IPS-15b (cell line): ENCODE data around the gene PPP1CC.

Source experiments
- H3K27me3 ChIP-seq: one replicate; pipeline ENCODE4 v1.6.1; 2013; ENCODE audit warnings: low read length; ENCODE audit not compliant: control insufficient read depth, insufficient read depth
- H3K36me3 ChIP-seq: one replicate; pipeline ENCODE4 v1.6.1; 2013; ENCODE audit warnings: low read length; ENCODE audit not compliant: control insufficient read depth, insufficient read depth
- H3K4me1 ChIP-seq: one replicate; pipeline ENCODE4 v1.6.1; 2013; ENCODE audit warnings: mild to moderate bottlenecking, low read length; ENCODE audit not compliant: control insufficient read depth, insufficient read depth
- H3K4me3 ChIP-seq: one replicate; pipeline ENCODE4 v1.5.1; 2013; ENCODE audit warnings: low read depth, low read length
- H3K9ac ChIP-seq: one replicate; pipeline ENCODE4 v1.6.1; 2013; ENCODE audit warnings: low read depth, mild to moderate bottlenecking, low read length
- H3K9me3 ChIP-seq: one replicate; pipeline ENCODE4 v1.6.1; 2013; ENCODE audit warnings: mild to moderate bottlenecking, low read length; ENCODE audit not compliant: control insufficient read depth, insufficient read depth

The PPP1CC gene

GRCh38 chr12:110677206-110677911 lies 65.3 kb downstream of the PPP1CC start:
- no peaks in the 10 kb centered on the region for H3K4me1 ChIP-seq
- no peaks in the 10 kb centered on the region for H3K27me3 ChIP-seq
- H3K36me3 ChIP-seq: no peaks in the 10 kb centered on the region
- no peak overlapping the region for H3K4me3 ChIP-seq
- H3K9me3 ChIP-seq: no peaks in the 10 kb centered on the region
- no peak overlapping the region for H3K9ac ChIP-seq

- Histone ChIP-seq H3K9ac (no peak overlapping the region), H3K4me1 (no peaks in the 10 kb centered on the region), H3K36me3 (no peaks in the 10 kb centered on the region), H3K4me3 (no peak overlapping the region), H3K27me3 (no peaks in the 10 kb centered on the region), H3K9me3 (no peaks in the 10 kb centered on the region)
These were observed 66.5 kb downstream of the PPP1CC start for GRCh38 chr12:110676171-110676570.

GRCh38 chr12:110670161-110670701 lies 72.5 kb downstream of the PPP1CC start:
- no peaks in the 10 kb centered on the region for H3K36me3 ChIP-seq
- no peak overlapping the region for H3K4me3 ChIP-seq

More at GRCh38 chr12:110670161-110670701, 72.5 kb downstream of the PPP1CC start:
- Histone ChIP-seq H3K9me3 (no peaks in the 10 kb centered on the region), H3K27me3 (no peaks in the 10 kb centered on the region), H3K4me1 (peaks cover 7% of the 10 kb centered on the region), H3K9ac (no peak overlapping the region)
